PC-3 (cell line): ENCODE results near the gene GOLGA8M. TPM values are rescaled to one million over a fixed set of nuclear protein-coding genes. Genes with fewer than 3 reads are reported as not detected.
"Not testable (repeated sequence)": the region's sequence is repeated elsewhere in the genome, so short reads cannot be mapped to it uniquely, and the experiment has no call there.

Source experiments
- ATAC-seq: fragments of 200-7000 bp; cut with Tn5 transposase; 2 replicates; pipeline ENCODE4 v1.9.1; 2020; ENCODE audit warnings: mild to moderate bottlenecking, moderate library complexity
- BruUV-seq: library from RNA; stranded (reverse); fragments of 400-500 nt; replicated peaks from 2 replicates; lab custom pipeline; 2021; lab: Mats Ljungman, UMichigan
- CTCF ChIA-PET: fragments of 300-600 bp; sonication (Branson Sonifier 250); formaldehyde crosslinking; loops from one replicate; lab custom pipeline; 2022; ENCODE audit warnings: antibody characterized with exemption; lab: Charles Lee
- POLR2A ChIA-PET: fragments of 300-600 bp; sonication (Branson Sonifier 250); formaldehyde crosslinking; loops from one replicate; lab custom pipeline; 2022; ENCODE audit warnings: antibody characterized with exemption; ENCODE audit not compliant: unreplicated experiment; lab: Charles Lee
- DNase-seq: peaks from one replicate; pipeline ENCODE4 v3.0.0-alpha.2; 2015
- H2AFZ ChIP-seq: fragments of 300-600 bp; sonication (generic); 2 replicates; pipeline ENCODE4 v1.6.0; 2016; ENCODE audit warnings: antibody characterized with exemption, low read length
- H3F3A ChIP-seq: fragments of 300-600 bp; sonication (generic); one replicate; pipeline ENCODE4 v1.6.0; 2017; ENCODE audit warnings: antibody characterized with exemption, low read length, control low read depth, mild to moderate bottlenecking; ENCODE audit not compliant: unreplicated experiment
- H3K27ac ChIP-seq: fragments of 300-600 bp; sonication (generic); 2 replicates; pipeline ENCODE4 v1.5.1; 2016; ENCODE audit warnings: mild to moderate bottlenecking, low read length
- H3K27me3 ChIP-seq: fragments of 300-600 bp; sonication (generic); 2 replicates; pipeline ENCODE4 v1.6.1; 2016; ENCODE audit warnings: low read length, mixed read lengths
- H3K36me3 ChIP-seq: fragments of 300-600 bp; sonication (generic); 2 replicates; pipeline ENCODE4 v1.6.1; 2016; ENCODE audit warnings: low read depth, mixed run types, low read length, mixed read lengths
- H3K4me1 ChIP-seq: fragments of 300-600 bp; sonication (generic); 2 replicates; pipeline ENCODE4 v1.5.1; 2016; ENCODE audit warnings: low read length; ENCODE audit not compliant: insufficient read depth
- H3K4me2 ChIP-seq: fragments of 300-600 bp; sonication (generic); 2 replicates; pipeline ENCODE4 v1.6.0; 2016; ENCODE audit warnings: low read length
- H3K4me3 ChIP-seq: fragments of 300-600 bp; sonication (generic); 2 replicates; pipeline ENCODE4 v1.5.1; 2016; ENCODE audit warnings: mild to moderate bottlenecking, low read length, mixed read lengths
- H3K79me2 ChIP-seq: fragments of 300-600 bp; sonication (generic); 2 replicates; pipeline ENCODE4 v1.6.1; 2017; ENCODE audit warnings: low read length, mixed read lengths
- H3K9ac ChIP-seq: fragments of 300-600 bp; sonication (generic); 2 replicates; pipeline ENCODE4 v1.6.0; 2016; ENCODE audit warnings: mild to moderate bottlenecking, low read length
- H3K9me2 ChIP-seq: fragments of 300-600 bp; sonication (generic); replicated peaks from 2 replicates; pipeline ENCODE4 v1.6.1; 2016; ENCODE audit warnings: mixed run types, low read length, mixed read lengths
- H3K9me3 ChIP-seq: fragments of 300-600 bp; sonication (generic); 2 replicates; pipeline ENCODE4 v1.6.1; 2016; ENCODE audit warnings: low read length, mixed read lengths
- H4K20me1 ChIP-seq: fragments of 300-600 bp; sonication (generic); 2 replicates; pipeline ENCODE4 v1.6.1; 2016; ENCODE audit warnings: low read length, mixed read lengths
- intact Hi-C: fragments of 100-400 bp; cut with micrococcal nuclease; formaldehyde crosslinking; loops from 2 replicates; pipeline ENCODE4 v1.9.0; 2023
- total RNA-seq: library from RNA; depleted of rRNA; stranded (reverse); fragments of >200 nt; gene quantifications from 2 replicates; pipeline ENCODE4 v1.2.3, GENCODE V29; 2014; rRNA removed

GOLGA8M gene
- total RNA-seq, 1 experiment from 2014 or later = 0.51 TPM

DNA sequence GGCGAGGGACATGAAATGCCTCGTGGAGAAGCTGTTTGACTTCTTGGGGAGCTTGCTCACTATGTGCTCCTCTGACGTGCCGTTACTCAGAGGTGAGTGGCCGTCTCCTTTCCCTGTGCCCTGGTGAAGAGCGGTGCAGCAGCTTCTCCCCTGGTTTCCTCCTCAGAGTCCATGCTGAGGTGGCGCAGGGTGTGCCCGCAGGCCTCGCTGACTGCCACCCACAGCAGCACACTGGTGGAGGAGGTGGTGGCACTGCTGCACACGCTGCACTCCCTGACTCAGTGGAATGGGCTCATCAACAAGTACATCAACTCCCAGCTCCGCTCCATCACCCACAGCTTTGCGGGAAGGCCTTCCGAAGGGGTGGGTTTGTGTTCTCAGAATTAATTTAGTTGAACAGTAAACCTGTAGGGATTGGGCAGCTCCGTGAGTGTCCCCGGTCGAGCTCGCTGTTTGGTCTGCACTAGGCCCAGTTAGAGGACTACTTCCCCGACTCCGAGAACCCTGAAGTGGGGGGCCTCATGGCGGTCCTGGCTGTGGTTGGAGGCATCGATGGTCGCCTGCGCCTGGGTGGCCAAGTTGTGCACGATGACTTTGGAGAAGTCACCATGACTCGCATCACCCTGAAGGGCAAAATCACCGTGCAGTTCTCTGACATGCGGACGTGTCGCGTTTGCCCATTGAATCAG lies 56.7 kb downstream of the GOLGA8M start:
- H3K4me1 ChIP-seq, ATAC-seq, H3K4me3 ChIP-seq, H3K4me2 ChIP-seq, CTCF ChIA-PET, H3K27ac ChIP-seq, POLR2A ChIA-PET, H2AFZ ChIP-seq, H3K9me2 ChIP-seq, H3F3A ChIP-seq, H3K27me3 ChIP-seq, H3K36me3 ChIP-seq, H4K20me1 ChIP-seq, H3K79me2 ChIP-seq, H3K9me3 ChIP-seq, BruUV-seq, H3K9ac ChIP-seq, intact Hi-C loops, DNase-seq: not testable (repeated sequence)

DNA sequence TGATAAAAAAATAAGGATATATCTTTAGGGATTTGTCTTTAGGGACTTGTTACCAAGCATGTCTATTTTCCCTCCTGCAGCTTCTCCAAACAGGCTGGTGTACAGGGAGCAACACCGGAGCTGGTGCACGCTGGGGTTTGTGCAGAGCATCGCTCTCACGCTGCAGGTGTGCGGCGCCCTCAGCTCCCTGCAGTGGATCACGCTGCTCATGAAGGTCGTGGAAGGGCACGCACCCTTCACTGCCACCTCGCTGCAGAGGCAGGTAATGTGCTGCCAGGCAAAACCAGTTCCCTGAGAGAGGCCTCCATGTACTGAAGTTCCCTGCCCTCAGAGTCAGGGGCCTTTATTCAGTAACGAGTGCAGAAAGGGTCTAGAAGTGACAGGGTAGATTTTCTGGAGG lies 58.0 kb downstream of the GOLGA8M start:
- ATAC-seq, H3K4me1 ChIP-seq, H3K9me2 ChIP-seq, POLR2A ChIA-PET, H2AFZ ChIP-seq, H3K4me3 ChIP-seq, intact Hi-C loops, H4K20me1 ChIP-seq, H3K4me2 ChIP-seq, CTCF ChIA-PET, DNase-seq, H3K9ac ChIP-seq, BruUV-seq, H3K36me3 ChIP-seq, H3K79me2 ChIP-seq, H3K27me3 ChIP-seq, H3F3A ChIP-seq, H3K27ac ChIP-seq, H3K9me3 ChIP-seq: not testable (repeated sequence)

DNA sequence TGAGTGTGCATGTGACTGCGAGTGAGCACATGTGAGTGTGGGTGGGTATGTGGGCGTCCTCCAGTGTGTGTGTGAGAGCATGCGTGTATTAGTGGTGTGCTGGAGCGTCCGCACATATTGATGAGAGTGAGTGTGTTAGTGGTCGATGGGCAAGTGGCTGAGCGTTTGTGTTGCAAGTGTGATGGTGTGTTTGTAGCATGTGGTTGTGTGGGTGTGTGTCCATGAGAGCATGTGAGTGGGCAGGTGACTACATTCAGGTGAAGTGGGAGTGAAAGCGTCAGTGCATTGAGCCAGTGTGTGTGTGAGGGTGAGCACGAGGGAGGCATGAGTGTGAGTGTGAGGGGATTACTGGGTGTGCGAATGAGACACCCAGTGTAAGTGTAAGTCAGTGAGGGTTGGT lies 59.7 kb downstream of the GOLGA8M start:
- POLR2A ChIA-PET, H4K20me1 ChIP-seq, CTCF ChIA-PET, H3K4me2 ChIP-seq, H3K9ac ChIP-seq, H3K27ac ChIP-seq, H3K79me2 ChIP-seq, DNase-seq, intact Hi-C loops, H3K4me3 ChIP-seq, H3K27me3 ChIP-seq, H3K9me3 ChIP-seq, H3K4me1 ChIP-seq, H3K36me3 ChIP-seq, H3F3A ChIP-seq, H3K9me2 ChIP-seq, H2AFZ ChIP-seq, BruUV-seq, ATAC-seq: not testable (repeated sequence)

Other genes starting within 250 kb of the GOLGA8M start
- gene GOLGA8G, start 179.4 kb downstream of the GOLGA8M start, total RNA-seq = not detected in 2 replicates
- gene GOLGA6L25, start 158.9 kb downstream of the GOLGA8M start, total RNA-seq = not detected in 2 replicates
- not detected in 2 replicates for gene GOLGA6L7, start 136.2 kb upstream of the GOLGA8M start, total RNA-seq
- gene APBA2, start 173.6 kb upstream of the GOLGA8M start, total RNA-seq = 61.7 and 69.7 TPM in 2 replicates